Lower lobe of right lung (tissue), 2 donors: Measurements from ENCODE around the gene KRTCAP2. TPM values are rescaled to one million over a fixed set of nuclear protein-coding genes. Genes with fewer than 3 reads are reported as not detected.
A peak's percentile ranks its signal among the peaks of the same experiment; 100 is the strongest.
"Not testable (repeated sequence)": the region's sequence is repeated elsewhere in the genome, so short reads cannot be mapped to it uniquely, and the experiment has no call there.

Experiments
- ATAC-seq, 2 donors: fragments of 200-7000 bp; cut with Tn5 transposase; one replicate each; pipeline ENCODE4 v1.9.1; 2020 to 2022; ENCODE audit warnings: mild to moderate bottlenecking in 2 of 2, moderate library complexity in 2 of 2
- DNase-seq: peaks from one replicate; pipeline ENCODE4 v3.0.0-alpha.2; 2020
- H3K27ac ChIP-seq: fragments of 200-600 bp; one replicate; pipeline ENCODE4 v1.8.0; 2022
- H3K27me3 ChIP-seq: fragments of 200-600 bp; one replicate; pipeline ENCODE4 v1.8.0; 2022; ENCODE audit warnings: low read depth
- H3K36me3 ChIP-seq: fragments of 200-600 bp; one replicate; pipeline ENCODE4 v1.8.0; 2022; ENCODE audit warnings: mild to moderate bottlenecking
- H3K4me1 ChIP-seq: fragments of 200-600 bp; one replicate; pipeline ENCODE4 v1.8.0; 2022
- H3K4me3 ChIP-seq: fragments of 200-600 bp; one replicate; pipeline ENCODE4 v1.8.0; 2022; ENCODE audit warnings: mild to moderate bottlenecking
- H3K9me3 ChIP-seq: fragments of 200-600 bp; one replicate; pipeline ENCODE4 v1.8.0; 2022
- intact Hi-C: fragments of 100-400 bp; cut with DNase I; formaldehyde crosslinking; loops from one replicate; pipeline ENCODE4 v1.11.0; 2022
- total RNA-seq: library from RNA; stranded (reverse); fragmentation: NEBNext Ultra II Directional; extraction: Animal tissue kit (Norgen Biotek cat#: 25700); gene quantifications from one replicate; pipeline ENCODE4 v1.2.1, GENCODE V29; 2021
- TF ChIP-seq, protein P1 (sequence below): fragments of 200-600 bp; IDR thresholded peaks from one replicate; pipeline ENCODE4 v1.8.0; 2022; ENCODE audit warnings: antibody characterized with exemption, mild to moderate bottlenecking
- donor health status: DM: no; HTN: yes; CAD: no; lungs with severe emphysema.

Gene KRTCAP2
- total RNA-seq, 1 donor from 2014 or later = 173 TPM

DNA sequence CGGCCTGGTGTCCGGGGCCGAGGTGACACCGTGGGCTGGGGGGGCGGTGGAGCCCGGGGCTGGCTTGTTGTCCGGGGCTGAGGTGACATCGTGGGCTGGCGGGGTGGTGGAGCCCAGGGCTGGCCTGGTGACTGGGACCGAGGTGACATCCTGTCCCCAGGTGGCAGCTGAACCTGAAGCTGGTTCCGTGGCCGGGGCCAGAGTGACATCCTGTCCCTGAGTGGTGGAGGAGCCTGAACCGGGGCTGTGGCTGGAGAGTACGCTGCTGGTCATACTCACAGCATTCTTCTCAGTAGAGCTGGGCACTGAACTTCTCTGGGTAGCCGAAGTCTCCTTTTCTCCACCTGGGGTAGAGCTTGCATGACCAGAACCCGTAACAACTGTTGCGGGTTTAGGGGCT, 18.8 kb upstream of the KRTCAP2 start:
- intact Hi-C loops = no loop called here
- Histone ChIP-seq H3K27ac (peak overlapping the region; percentile 93), H3K4me1 (peaks cover 26% of the 10 kb centered on the region), H3K36me3 (no peaks in the 10 kb centered on the region), H3K4me3 (peak overlapping the region; percentile 59), H3K27me3 (no peaks in the 10 kb centered on the region), H3K9me3 (no peaks in the 10 kb centered on the region)
- TF ChIP-seq, protein P1, sequence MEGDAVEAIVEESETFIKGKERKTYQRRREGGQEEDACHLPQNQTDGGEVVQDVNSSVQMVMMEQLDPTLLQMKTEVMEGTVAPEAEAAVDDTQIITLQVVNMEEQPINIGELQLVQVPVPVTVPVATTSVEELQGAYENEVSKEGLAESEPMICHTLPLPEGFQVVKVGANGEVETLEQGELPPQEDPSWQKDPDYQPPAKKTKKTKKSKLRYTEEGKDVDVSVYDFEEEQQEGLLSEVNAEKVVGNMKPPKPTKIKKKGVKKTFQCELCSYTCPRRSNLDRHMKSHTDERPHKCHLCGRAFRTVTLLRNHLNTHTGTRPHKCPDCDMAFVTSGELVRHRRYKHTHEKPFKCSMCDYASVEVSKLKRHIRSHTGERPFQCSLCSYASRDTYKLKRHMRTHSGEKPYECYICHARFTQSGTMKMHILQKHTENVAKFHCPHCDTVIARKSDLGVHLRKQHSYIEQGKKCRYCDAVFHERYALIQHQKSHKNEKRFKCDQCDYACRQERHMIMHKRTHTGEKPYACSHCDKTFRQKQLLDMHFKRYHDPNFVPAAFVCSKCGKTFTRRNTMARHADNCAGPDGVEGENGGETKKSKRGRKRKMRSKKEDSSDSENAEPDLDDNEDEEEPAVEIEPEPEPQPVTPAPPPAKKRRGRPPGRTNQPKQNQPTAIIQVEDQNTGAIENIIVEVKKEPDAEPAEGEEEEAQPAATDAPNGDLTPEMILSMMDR = no peak
- no peak for ATAC-seq
- peak; percentile 68 for DNase-seq

- H3K9me3 ChIP-seq, H3K27ac ChIP-seq, intact Hi-C loops, H3K36me3 ChIP-seq, H3K4me3 ChIP-seq, ATAC-seq, H3K27me3 ChIP-seq: not testable (repeated sequence)
- DNase-seq = peak; percentile 45
- peaks cover 33% of the 10 kb centered on the region for H3K4me1 ChIP-seq
These were observed 16.8 kb upstream of the KRTCAP2 start for GRCh38 chr1:155189926-155190325.

GRCh38 chr1:155188268-155188667, 15.2 kb upstream of the KRTCAP2 start:
- peak; percentile 46 for DNase-seq
- no peaks in the 10 kb centered on the region for H3K27me3 ChIP-seq
- H3K4me3 ChIP-seq = peak overlapping the region; percentile 38
- intact Hi-C loops = no loop called here
- TF ChIP-seq, protein P1 = no peak
- ATAC-seq = no peak
- H3K36me3 ChIP-seq = no peaks in the 10 kb centered on the region
- no peaks in the 10 kb centered on the region for H3K9me3 ChIP-seq
- peaks cover 25% of the 10 kb centered on the region for H3K4me1 ChIP-seq
- H3K27ac ChIP-seq = peak overlapping the region; percentile 68

GRCh38 chr1:155187456-155187891, 14.4 kb upstream of the KRTCAP2 start:
- H3K27ac ChIP-seq = peak overlapping the region; percentile 68

DNA sequence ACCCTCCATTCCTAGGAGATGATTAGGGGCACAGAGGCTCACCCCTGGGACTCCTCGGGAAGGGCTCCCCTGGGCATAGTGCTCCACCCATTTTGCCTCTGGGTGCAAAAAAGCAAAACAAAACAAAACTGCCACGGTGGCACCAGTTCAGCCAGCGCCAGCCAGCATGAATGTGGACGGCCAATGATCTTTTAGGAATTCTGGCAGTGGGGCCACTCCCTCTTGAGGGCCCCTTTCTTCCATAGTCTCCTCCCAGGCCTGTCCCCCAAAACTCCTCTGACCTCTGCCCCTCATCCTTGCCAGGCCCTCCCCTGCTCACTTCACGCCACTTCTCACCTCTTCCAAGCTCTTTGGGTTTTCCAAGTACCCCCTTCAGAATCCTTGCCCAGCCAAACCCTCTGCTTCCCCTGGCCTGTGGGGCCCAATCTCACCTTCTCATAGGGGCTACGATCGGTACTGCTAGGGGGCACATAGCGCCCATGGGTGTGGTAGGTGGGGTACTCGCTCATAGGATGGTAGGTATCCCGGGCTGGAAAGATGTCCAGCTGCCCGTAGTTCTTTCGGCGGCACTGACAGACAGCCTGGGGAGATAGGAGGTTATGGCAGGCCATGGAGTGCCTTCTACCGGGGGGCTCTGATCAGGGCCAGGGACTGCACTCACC, 13.8 kb upstream of the KRTCAP2 start:
- peaks cover 17% of the 10 kb centered on the region for H3K4me1 ChIP-seq
- no peaks in the 10 kb centered on the region for H3K36me3 ChIP-seq
- H3K4me3 ChIP-seq = peak overlapping the region; percentile 38
- intact Hi-C loops = no loop called here
- TF ChIP-seq, protein P1 = no peak
- peak; percentile 10 to 27 for ATAC-seq
- DNase-seq = peak; percentile 47
- peak overlapping the region; percentile 68 for H3K27ac ChIP-seq
- H3K9me3 ChIP-seq = no peaks in the 10 kb centered on the region
- no peaks in the 10 kb centered on the region for H3K27me3 ChIP-seq

More at GRCh38 chr1:155187456-155187891, 14.4 kb upstream of the KRTCAP2 start:
- DNase-seq = peak; percentile 53
- H3K9me3 ChIP-seq = no peaks in the 10 kb centered on the region
- intact Hi-C loops = no loop called here
- ATAC-seq = peak; percentile 1 to 13
- H3K27me3 ChIP-seq = no peaks in the 10 kb centered on the region
- H3K4me1 ChIP-seq = peaks cover 17% of the 10 kb centered on the region
- TF ChIP-seq, protein P1 = no peak
- H3K4me3 ChIP-seq = peak overlapping the region; percentile 38
- H3K36me3 ChIP-seq = no peaks in the 10 kb centered on the region

GRCh38 chr1:155186067-155186793, 13.1 kb upstream of the KRTCAP2 start:
- Histone ChIP-seq H3K4me1 (peaks cover 17% of the 10 kb centered on the region), H3K9me3 (no peaks in the 10 kb centered on the region), H3K4me3 (peak overlapping the region; percentile 38), H3K36me3 (no peaks in the 10 kb centered on the region), H3K27me3 (no peaks in the 10 kb centered on the region), H3K27ac (peak overlapping the region; percentile 72)
- DNase-seq (peak; percentile 49), ATAC-seq (peak; percentile 7 to 34)
- intact Hi-C loops = no loop called here
- TF ChIP-seq, protein P1 = no peak
